WTC11 (cell line): ENCODE results near the gene ZNF366.

Experiments used
- GTF2I ChIP-seq: fragments of 250-450 bp; sonication (Bioruptor Pico); conservative IDR thresholded peaks from 2 replicates; pipeline ENCODE4 v1.4.0; 2021; ENCODE audit warnings: mild to moderate bottlenecking
- TF ChIP-seq, protein P1 (sequence below): fragments of 200-600 bp; IDR thresholded peaks from 2 replicates; pipeline ENCODE4 v1.8.0; 2022; ENCODE audit warnings: antibody characterized with exemption

DNA sequence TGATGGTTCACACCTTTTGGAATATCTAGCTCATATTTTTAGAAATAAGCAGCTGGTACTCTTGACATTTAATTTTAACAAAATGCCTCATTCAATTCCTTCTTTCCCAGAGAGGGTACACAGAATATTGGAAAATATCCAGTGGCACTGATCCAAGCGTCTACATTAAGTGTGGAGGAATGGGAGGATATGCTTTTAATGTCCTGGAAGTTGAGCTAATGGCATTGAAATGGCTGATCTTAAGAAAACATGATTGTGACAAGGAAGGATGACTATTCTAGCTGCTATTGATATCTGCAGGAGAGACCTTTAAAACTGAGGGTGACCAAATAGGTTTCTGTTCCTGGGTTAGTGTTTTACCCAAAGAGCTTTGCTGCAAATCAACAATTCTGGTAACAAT lies 30.0 kb downstream of the ZNF366 start:
- TF ChIP-seq, protein P1, sequence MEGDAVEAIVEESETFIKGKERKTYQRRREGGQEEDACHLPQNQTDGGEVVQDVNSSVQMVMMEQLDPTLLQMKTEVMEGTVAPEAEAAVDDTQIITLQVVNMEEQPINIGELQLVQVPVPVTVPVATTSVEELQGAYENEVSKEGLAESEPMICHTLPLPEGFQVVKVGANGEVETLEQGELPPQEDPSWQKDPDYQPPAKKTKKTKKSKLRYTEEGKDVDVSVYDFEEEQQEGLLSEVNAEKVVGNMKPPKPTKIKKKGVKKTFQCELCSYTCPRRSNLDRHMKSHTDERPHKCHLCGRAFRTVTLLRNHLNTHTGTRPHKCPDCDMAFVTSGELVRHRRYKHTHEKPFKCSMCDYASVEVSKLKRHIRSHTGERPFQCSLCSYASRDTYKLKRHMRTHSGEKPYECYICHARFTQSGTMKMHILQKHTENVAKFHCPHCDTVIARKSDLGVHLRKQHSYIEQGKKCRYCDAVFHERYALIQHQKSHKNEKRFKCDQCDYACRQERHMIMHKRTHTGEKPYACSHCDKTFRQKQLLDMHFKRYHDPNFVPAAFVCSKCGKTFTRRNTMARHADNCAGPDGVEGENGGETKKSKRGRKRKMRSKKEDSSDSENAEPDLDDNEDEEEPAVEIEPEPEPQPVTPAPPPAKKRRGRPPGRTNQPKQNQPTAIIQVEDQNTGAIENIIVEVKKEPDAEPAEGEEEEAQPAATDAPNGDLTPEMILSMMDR, result no peak
- no peak for TF ChIP-seq GTF2I (CRISPR knock-in tag)
